ENCODE results near the gene PRSS35. TPM values are rescaled to one million over a fixed set of nuclear protein-coding genes. Genes with fewer than 3 reads are reported as not detected.
"Not testable (repeated sequence)": the region's sequence is repeated elsewhere in the genome, so short reads cannot be mapped to it uniquely, and the experiment has no call there.

The PRSS35 gene
- total RNA-seq, 1 donor from 2014 or later, result 200 TPM

- H3K36me3 Mint-ChIP-seq (ENCODE audit: low read depth), result peaks cover 5% of the 10 kb centered on the region
- no peaks in the 10 kb centered on the region for H3K4me1 Mint-ChIP-seq (ENCODE audit: low read depth)
- H3K9me3 Mint-ChIP-seq (ENCODE audit: low read depth), result peaks cover 15% of the 10 kb centered on the region
- DNase-seq (ENCODE audit: low spot score), result no peak
- no peak overlapping the region for H3K4me3 Mint-ChIP-seq (ENCODE audit: unreplicated experiment)
- TF ChIP-seq, protein P1, sequence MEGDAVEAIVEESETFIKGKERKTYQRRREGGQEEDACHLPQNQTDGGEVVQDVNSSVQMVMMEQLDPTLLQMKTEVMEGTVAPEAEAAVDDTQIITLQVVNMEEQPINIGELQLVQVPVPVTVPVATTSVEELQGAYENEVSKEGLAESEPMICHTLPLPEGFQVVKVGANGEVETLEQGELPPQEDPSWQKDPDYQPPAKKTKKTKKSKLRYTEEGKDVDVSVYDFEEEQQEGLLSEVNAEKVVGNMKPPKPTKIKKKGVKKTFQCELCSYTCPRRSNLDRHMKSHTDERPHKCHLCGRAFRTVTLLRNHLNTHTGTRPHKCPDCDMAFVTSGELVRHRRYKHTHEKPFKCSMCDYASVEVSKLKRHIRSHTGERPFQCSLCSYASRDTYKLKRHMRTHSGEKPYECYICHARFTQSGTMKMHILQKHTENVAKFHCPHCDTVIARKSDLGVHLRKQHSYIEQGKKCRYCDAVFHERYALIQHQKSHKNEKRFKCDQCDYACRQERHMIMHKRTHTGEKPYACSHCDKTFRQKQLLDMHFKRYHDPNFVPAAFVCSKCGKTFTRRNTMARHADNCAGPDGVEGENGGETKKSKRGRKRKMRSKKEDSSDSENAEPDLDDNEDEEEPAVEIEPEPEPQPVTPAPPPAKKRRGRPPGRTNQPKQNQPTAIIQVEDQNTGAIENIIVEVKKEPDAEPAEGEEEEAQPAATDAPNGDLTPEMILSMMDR (IDR thresholded peaks at IDR 0.05), result no peak
- peaks cover 17% of the 10 kb centered on the region for H3K27me3 Mint-ChIP-seq (ENCODE audit: low read depth)
- H3K27ac Mint-ChIP-seq (ENCODE audit: unreplicated experiment), result no peak overlapping the region
These were observed 46.6 kb downstream of the PRSS35 start for GRCh38 chr6:83558975-83559374.

DNA sequence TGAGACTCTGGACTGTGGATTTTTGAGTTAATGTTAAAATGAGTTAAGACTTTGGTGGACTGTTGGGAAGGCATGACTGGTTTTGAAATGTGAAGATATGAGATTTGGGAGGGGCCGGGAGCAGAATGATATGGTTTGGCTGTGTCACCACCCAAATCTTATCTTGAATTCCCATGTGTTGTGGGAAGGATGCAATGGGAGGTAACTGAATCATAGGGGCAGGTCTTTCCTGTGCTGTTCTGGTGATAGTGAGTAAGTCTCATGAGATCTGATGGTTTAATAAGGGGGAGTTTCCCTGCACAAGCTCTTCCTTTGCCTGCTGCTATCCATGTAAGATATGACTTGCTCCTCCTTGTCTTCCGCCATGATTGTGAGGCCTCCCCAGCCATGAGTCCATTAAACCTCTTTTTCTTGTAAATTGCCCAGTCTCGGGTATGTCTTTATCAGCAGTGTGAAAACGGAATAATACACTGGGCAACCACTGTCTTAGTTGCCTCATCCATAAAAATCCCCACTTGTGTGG is 59.4 kb downstream of the PRSS35 start:
- peaks cover 13% of the 10 kb centered on the region for H3K27me3 Mint-ChIP-seq (ENCODE audit: low read depth)
- not testable (repeated sequence) for H3K27ac Mint-ChIP-seq (ENCODE audit: unreplicated experiment); H3K4me1 Mint-ChIP-seq (ENCODE audit: low read depth); H3K36me3 Mint-ChIP-seq (ENCODE audit: low read depth); DNase-seq (ENCODE audit: low spot score); H3K4me3 Mint-ChIP-seq (ENCODE audit: unreplicated experiment)
- H3K9me3 Mint-ChIP-seq (ENCODE audit: low read depth), result peaks cover 10% of the 10 kb centered on the region

GRCh38 chr6:83574783-83575182 is 62.4 kb downstream of the PRSS35 start:
- H3K27ac Mint-ChIP-seq (ENCODE audit: unreplicated experiment), result no peak overlapping the region
- peaks cover 8% of the 10 kb centered on the region for H3K27me3 Mint-ChIP-seq (ENCODE audit: low read depth)
- H3K36me3 Mint-ChIP-seq (ENCODE audit: low read depth), result no peaks in the 10 kb centered on the region
- H3K4me1 Mint-ChIP-seq (ENCODE audit: low read depth), result peaks cover 11% of the 10 kb centered on the region
- H3K4me3 Mint-ChIP-seq (ENCODE audit: unreplicated experiment), result no peak overlapping the region
- TF ChIP-seq, protein P1 (IDR thresholded peaks at IDR 0.05), result no peak
- H3K9me3 Mint-ChIP-seq (ENCODE audit: low read depth), result peaks cover 8% of the 10 kb centered on the region
- no peak for DNase-seq (ENCODE audit: low spot score)

Other genes starting within 250 kb of the PRSS35 start
- 64.6 to 88.7 TPM (median 83.6 TPM) in 3 replicates for gene ME1, start 81.5 kb upstream of the PRSS35 start, total RNA-seq
- gene SNAP91, start 196.6 kb downstream of the PRSS35 start, total RNA-seq, result 0.15 to 0.23 TPM (median 0.20 TPM) in 3 replicates

All from chondrocyte (in vitro differentiated cells).